OCI-M2 (cell line): Measurements from ENCODE around the gene GRM3.
"Not testable (repeated sequence)": the region's sequence is repeated elsewhere in the genome, so short reads cannot be mapped to it uniquely, and the experiment has no call there.

ENCODE experiments used
- DNase-seq: peaks from one replicate; lab custom pipeline; 2025; ENCODE audit not compliant: unreplicated experiment; lab: John Stamatoyannopoulos, UW

GRM3 gene

GRCh38 chr7:86643561-86644281 lies at the start of gene GRM3:
Gene GRM3, plus strand, starts transcription at chr7:86643909. Its CDS starts 121,237 bp downstream, at chr7:86765146.
- DNase-seq = no peak

GRCh38 chr7:86598311-86598710 lies 45.4 kb upstream of the GRM3 start:
- DNase-seq = no peak

GRCh38 chr7:86598721-86599120 lies 45.0 kb upstream of the GRM3 start:
- DNase-seq = no peak

GRCh38 chr7:86600506-86601290 lies 43.0 kb upstream of the GRM3 start:
- no peak for DNase-seq

DNA sequence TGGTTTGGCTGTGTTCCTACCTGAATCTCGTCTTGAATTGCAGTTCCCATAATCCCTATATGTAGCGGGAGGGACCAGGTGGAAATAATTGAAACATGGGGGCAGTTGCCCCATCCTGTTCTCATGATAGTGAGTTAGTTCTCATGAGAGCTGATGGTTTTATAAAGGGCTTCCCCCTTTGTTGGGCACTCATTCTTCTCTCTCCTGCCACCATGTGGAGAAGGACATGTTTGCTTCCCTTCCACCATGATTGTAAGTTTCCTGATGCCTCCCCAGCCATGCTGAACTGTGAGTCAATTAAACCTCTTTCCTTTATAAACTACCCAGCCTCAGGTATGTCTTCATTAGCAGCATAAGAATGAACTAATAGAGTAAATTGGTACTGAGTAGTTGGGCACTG lies 28.0 kb upstream of the GRM3 start:
- not testable (repeated sequence) for DNase-seq

DNA sequence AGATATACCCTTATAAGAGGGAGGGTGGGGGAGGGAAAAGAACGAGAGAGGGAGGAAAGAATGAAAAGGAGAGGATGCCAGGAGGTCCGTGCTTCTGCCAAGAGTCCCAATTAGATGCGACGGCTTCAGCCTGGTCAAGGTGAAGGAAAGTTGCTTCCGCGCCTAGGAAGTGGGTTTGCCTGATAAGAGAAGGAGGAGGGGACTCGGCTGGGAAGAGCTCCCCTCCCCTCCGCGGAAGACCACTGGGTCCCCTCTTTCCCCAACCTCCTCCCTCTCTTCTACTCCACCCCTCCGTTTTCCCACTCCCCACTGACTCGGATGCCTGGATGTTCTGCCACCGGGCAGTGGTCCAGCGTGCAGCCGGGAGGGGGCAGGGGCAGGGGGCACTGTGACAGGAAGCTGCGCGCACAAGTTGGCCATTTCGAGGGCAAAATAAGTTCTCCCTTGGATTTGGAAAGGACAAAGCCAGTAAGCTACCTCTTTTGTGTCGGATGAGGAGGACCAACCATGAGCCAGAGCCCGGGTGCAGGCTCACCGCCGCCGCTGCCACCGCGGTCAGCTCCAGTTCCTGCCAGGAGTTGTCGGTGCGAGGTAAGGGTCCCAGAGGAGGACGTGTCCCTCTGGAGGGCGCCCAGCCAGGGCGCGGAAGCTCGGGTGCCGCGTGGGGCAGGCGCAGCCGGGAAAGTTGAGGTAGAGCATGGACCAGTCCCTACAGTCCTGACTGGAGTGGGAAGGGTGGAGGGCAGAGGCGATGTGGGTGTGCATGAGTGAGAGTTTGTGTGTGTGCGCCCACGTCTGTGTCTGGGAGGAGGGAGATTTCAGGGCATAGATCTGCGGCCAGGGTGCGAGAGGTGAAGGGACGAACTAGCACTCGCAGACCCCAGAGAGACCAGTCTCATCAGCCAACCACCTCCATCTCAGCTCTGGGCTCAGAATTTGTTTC lies 844 bp downstream of the GRM3 start:
- DNase-seq = no peak

DNA sequence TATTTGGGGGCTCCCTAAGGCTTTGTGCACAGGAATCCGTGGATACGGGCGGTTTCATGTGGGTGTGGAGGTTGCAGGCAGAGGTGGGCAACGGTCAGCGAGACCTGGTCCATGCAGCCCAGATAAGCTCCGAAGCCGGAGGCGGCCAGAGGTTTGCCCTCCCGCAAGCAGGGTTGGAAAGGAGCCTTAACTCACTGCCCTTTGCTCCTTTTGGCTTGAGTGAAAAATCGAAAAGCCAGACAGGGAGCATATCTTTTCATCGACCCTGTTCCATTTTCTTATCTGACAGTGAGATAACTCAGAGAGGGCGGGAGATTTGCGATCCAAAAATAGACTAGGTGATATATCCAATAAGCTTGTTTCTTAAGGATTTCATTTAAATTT lies 1.5 kb downstream of the GRM3 start:
- no peak for DNase-seq

- no peak for DNase-seq
Observed at GRCh38 chr7:86645676-86646276, 2.1 kb downstream of the GRM3 start.

- DNase-seq = no peak
Observed at GRCh38 chr7:86647385-86648094, 3.8 kb downstream of the GRM3 start.

- DNase-seq = no peak
Observed at GRCh38 chr7:86648169-86648568, 4.5 kb downstream of the GRM3 start.

- DNase-seq = no peak
Observed at GRCh38 chr7:86653919-86654659, 10.4 kb downstream of the GRM3 start.

DNA sequence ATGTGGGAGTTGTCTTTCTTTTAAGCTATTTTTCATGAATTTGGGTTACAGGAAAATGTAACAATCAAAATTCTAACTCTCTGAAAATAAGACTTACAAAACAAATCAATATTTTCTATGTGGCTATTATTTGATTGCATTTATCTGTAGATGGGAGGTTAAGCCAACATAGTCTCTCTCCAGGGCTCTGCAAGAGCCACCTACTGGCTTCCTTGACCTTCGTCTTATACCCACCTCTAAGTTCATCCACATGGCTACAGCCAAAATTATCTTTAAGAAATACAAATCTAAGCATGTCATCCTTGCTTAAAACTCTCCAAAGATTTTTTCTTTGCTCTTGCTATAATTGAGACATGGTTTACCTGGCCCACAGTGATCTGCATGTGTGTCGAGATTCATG lies 14.2 kb downstream of the GRM3 start:
- no peak for DNase-seq

DNA sequence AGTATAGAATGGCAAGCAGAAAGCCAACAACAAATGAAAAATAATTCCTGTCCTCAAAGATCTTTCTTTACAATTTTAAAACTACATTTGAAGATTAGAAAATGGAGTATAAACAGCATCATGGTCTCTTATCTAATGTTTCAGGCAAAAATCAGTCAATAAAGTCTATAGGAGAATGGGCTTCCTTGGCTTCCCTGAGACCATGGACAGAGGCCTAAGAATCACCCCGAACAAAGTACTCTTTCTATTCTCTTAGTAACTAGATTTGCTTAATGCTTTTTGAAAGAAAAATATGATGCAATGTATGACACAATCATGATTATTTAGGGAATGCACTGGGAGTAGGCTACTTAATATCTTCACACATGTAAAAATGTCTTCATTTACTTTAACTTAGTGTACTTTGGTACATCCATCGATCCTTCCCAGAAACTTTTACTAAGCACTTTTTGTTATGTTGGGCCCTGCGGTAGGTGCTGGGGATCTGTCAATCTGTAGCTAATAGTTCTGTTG lies 17.3 kb downstream of the GRM3 start:
- no peak for DNase-seq

GRCh38 chr7:86664486-86664885 lies 20.8 kb downstream of the GRM3 start:
- no peak for DNase-seq

DNA sequence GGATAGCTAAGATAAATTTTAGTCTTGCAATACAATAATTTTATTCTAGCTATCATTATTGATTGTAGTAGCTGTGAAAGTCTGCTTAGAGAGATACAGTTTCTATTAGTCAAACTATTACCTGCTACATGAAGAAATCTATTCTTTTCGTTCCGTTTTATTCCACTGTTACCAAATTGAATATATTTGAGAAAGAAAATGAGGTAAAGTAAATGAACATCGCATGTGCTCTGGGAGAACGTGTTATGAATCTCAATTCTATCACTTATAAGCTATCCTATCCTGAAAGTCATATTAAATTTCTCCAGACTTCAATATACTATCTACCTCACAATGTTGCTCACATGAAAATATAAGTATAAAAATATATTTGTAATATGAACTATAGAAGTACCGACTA lies 21.3 kb downstream of the GRM3 start:
- DNase-seq = no peak

GRCh38 chr7:86665669-86666068 lies 22.0 kb downstream of the GRM3 start:
- DNase-seq = no peak

- DNase-seq = no peak
Observed at GRCh38 chr7:86667732-86668131, 24.0 kb downstream of the GRM3 start.

DNA sequence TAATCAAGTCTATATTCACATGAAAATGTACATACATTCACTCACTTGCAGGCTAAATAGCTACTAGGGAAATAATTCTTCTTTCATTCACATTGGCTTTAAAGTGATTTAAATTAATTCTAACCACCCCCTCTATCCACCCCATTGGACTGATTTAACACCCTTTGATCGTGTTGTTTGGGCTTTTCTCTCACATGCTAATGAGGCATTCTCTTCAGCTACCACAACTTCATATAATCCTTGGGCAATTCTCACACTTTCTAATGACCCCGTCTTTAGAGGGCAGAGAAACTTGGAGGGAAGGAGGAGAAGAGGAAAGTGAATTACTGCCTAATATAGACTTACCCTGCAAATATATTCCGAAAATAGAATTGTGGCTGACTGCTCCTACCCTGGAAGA lies 24.6 kb downstream of the GRM3 start:
- DNase-seq = no peak

DNA sequence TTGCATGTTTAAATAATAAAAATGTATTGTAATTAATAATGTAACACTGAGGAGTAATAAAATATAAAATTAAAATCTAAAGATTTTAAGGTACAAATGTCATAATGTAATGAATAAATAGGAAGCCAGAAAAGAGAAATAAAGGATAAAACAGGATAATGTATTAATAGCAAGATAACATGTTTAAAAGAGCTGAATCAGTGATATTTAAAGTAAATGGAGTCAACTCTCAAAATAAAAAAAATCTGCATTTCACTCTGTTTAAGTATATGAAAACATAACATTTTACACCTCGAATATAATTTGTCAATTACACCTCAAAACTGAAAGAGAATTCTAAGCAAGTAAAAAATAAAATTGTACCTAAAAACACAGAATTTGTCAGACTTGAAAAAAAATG lies 44.1 kb downstream of the GRM3 start:
- no peak for DNase-seq

GRCh38 chr7:86689363-86689762 lies 45.7 kb downstream of the GRM3 start:
- DNase-seq = no peak
